GM12878 (cell line): Measurements from ENCODE around the gene NFATC2. TPM values are rescaled to one million over a fixed set of nuclear protein-coding genes. Genes with fewer than 3 reads are reported as not detected.
A peak's percentile ranks its signal among the peaks of the same experiment; 100 is the strongest.

Experiments
- ATAC-seq: fragments of 200-7000 bp; cut with Tn5 transposase; 3 replicates; pipeline ENCODE4 v1.9.1; 2020; ENCODE audit warnings: mild to moderate bottlenecking, moderate library complexity
- BruUV-seq: library from RNA; stranded (reverse); fragments of 400-500 nt; replicated peaks from 2 replicates; lab custom pipeline; 2021; lab: Mats Ljungman, UMichigan
- CTCF ChIA-PET: fragments of 300-600 bp; sonication (Branson Sonifier 250); formaldehyde crosslinking; extraction: SDS; loops from one replicate; lab custom pipeline; 2021; ENCODE audit warnings: inconsistent platforms; lab: Yijun Ruan, JAX
- POLR2A ChIA-PET: fragments of 350-600 bp; formaldehyde crosslinking; extraction: SDS; loops from one replicate; lab custom pipeline; 2021; ENCODE audit warnings: inconsistent platforms; lab: Charles Lee
- RAD21 ChIA-PET: fragments of 300-600 bp; sonication (Branson Sonifier 250); formaldehyde crosslinking; loops from one replicate; lab custom pipeline; 2023; ENCODE audit warnings: antibody characterized with exemption; ENCODE audit not compliant: unreplicated experiment; lab: Charles Lee
- SMC1A ChIA-PET: fragments of 300-600 bp; sonication (Branson Sonifier 250); formaldehyde crosslinking; loops from one replicate; lab custom pipeline; 2023; ENCODE audit not compliant: unreplicated experiment, uncharacterized antibody; lab: Charles Lee
- DNase-seq: peaks from one replicate; pipeline ENCODE4 v3.0.0-alpha.2; 2011; ENCODE audit warnings: low read depth, low spot score
- FAIRE-seq: peaks from 3 replicates; lab custom pipeline; 2011; peaks lifted over from hg19 to GRCh38; lab: Jason Lieb, UNC
- H2AFZ ChIP-seq: 2 replicates; pipeline ENCODE4 v1.6.0; 2011; ENCODE audit warnings: low read depth, low read length, control low read depth; ENCODE audit not compliant: control insufficient read depth
- H3K27ac ChIP-seq: 2 replicates; pipeline ENCODE4 v1.5.1; 2011; ENCODE audit warnings: control low read depth; ENCODE audit not compliant: control insufficient read depth, insufficient read depth
- H3K27me3 ChIP-seq, 2 experiments: replicated peaks in 1 of 2; 2 replicates each; pipeline versions ENCODE4 v1.6.0 to v1.6.1; 2011; ENCODE audit warnings: low read length in 1 of 2; ENCODE audit not compliant: control insufficient read depth in 2 of 2, insufficient read depth in 2 of 2
- H3K36me3 ChIP-seq, 2 experiments: 2 replicates each; pipeline ENCODE4 v1.5.1; 2011; ENCODE audit warnings: low read length in 1 of 2; ENCODE audit not compliant: control insufficient read depth in 2 of 2, insufficient read depth in 2 of 2
- H3K4me1 ChIP-seq: 2 replicates; pipeline ENCODE4 v1.6.1; 2011; ENCODE audit warnings: mild to moderate bottlenecking, low read length, moderate library complexity, mixed read lengths; ENCODE audit not compliant: control insufficient read depth, insufficient read depth
- H3K4me2 ChIP-seq: 2 replicates; pipeline ENCODE4 v1.6.0; 2011; ENCODE audit warnings: control low read depth; ENCODE audit not compliant: control insufficient read depth, insufficient read depth
- H3K4me3 ChIP-seq: fragments of 200-600 bp; sonication (generic); 2 replicates; pipeline ENCODE4 v1.5.1; 2016
- H3K79me2 ChIP-seq: 2 replicates; pipeline ENCODE4 v1.6.0; 2011; ENCODE audit warnings: low read length; ENCODE audit not compliant: control insufficient read depth, insufficient read depth
- H3K9ac ChIP-seq: 2 replicates; pipeline ENCODE4 v1.8.0; 2011; ENCODE audit warnings: low read length, control low read depth, mixed read lengths; ENCODE audit not compliant: control insufficient read depth, insufficient read depth
- H3K9me3 ChIP-seq: replicated peaks from 3 replicates; pipeline ENCODE4 v1.5.1; 2011; ENCODE audit warnings: mild to moderate bottlenecking, low read length; ENCODE audit not compliant: control insufficient read depth, insufficient read depth
- H4K20me1 ChIP-seq: 2 replicates; pipeline ENCODE4 v1.6.0; 2011; ENCODE audit not compliant: control insufficient read depth, insufficient read depth
- BCL11A ChIP-seq: IDR thresholded peaks from 2 replicates; pipeline ENCODE4 v1.6.1; 2011; ENCODE audit warnings: low read depth, low read length
- CBX3 ChIP-seq: fragments of 200-600 bp; sonication (generic); IDR thresholded peaks from 2 replicates; pipeline ENCODE4 v1.6.1; 2016; ENCODE audit warnings: low read depth, borderline replicate concordance
- CEBPB ChIP-seq, 2 experiments: fragments of 150-350 bp in 1 of 2; IDR thresholded peaks; 2 replicates each; pipeline ENCODE4 v1.6.1; 2012 to 2014; ENCODE audit warnings: low read depth in 2 of 2, low read length in 2 of 2, borderline replicate concordance in 1 of 2, inconsistent platforms in 1 of 2
- NKRF ChIP-seq: fragments of 450-650 bp; conservative IDR thresholded peaks from 2 replicates; pipeline ENCODE4 v1.6.1; 2017; ENCODE audit warnings: mild to moderate bottlenecking, moderate library complexity
- RELA ChIP-seq: fragments of 450-650 bp; IDR thresholded peaks from 2 replicates; pipeline ENCODE4 v1.8.0; 2014; ENCODE audit warnings: borderline replicate concordance; ENCODE audit not compliant: partially characterized antibody
- RELB ChIP-seq: fragments of 450-650 bp; IDR thresholded peaks from 2 replicates; pipeline ENCODE4 v1.6.1; 2017; ENCODE audit warnings: low read depth, mild to moderate bottlenecking, moderate library complexity
- SPI1 ChIP-seq: IDR thresholded peaks from 2 replicates; pipeline ENCODE4 v1.6.1; 2011; ENCODE audit warnings: low read depth, mild to moderate bottlenecking, low read length, moderate library complexity, borderline replicate concordance; ENCODE audit not compliant: insufficient read depth
- SUPT20H ChIP-seq: IDR thresholded peaks from 2 replicates; pipeline ENCODE4 v1.6.1; 2011; ENCODE audit warnings: low read depth, mild to moderate bottlenecking, low read length, moderate library complexity, borderline replicate concordance; ENCODE audit not compliant: control insufficient read depth
- ZBTB4 ChIP-seq: fragments of 450-650 bp; formaldehyde crosslinking; IDR thresholded peaks from 2 replicates; pipeline ENCODE4 v1.4.0; 2022; ENCODE audit warnings: mild to moderate bottlenecking, moderate library complexity
- ZNF687 ChIP-seq: fragments of 450-650 bp; IDR thresholded peaks from 2 replicates; pipeline ENCODE4 v1.6.1; 2017; ENCODE audit warnings: mild to moderate bottlenecking, moderate library complexity
- whole genome bisulfite sequencing: methylation state at CpG from one replicate; pipeline ENCODE4 v1.1.6; 2016; ENCODE audit warnings: low lambda C conversion rate; ENCODE audit not compliant: insufficient replicate concordance, insufficient coverage; ENCODE audit errors: missing lambda C conversion rate; 5-methylcytosine and 5-hydroxymethylcytosine counted together
- in situ Hi-C: fragments of 300-500 bp; cut with MboI; formaldehyde crosslinking; loops from 9 replicates; pipeline ENCODE4 v1.14.3; 2018; ENCODE audit warnings: mixed read lengths
- intact Hi-C: fragments of 100-400 bp; cut with micrococcal nuclease; formaldehyde crosslinking; loops from one replicate; pipeline ENCODE4 v1.14.2; 2022; ENCODE audit not compliant: unreplicated experiment
- polyA plus RNA-seq, 11 experiments: library from polyadenylated mRNA; depleted of rRNA in 4 of 11; unstranded in 6 of 11; stranded (reverse) in 5 of 11; fragments of >200 nt; fragmentation: Nextera tagmentation in 4 of 11; fragmentation: Illumina TruSeq in 1 of 11; extraction: Ambion mirVana in 4 of 11; extraction: Trizol in 1 of 11; gene quantifications; 1 replicate in 1 of 11; 2 replicates in 10 of 11; pipeline versions ENCODE4 v1.2.1 to v1.2.3, GENCODE V29; 2011 to 2016; ENCODE audit warnings: inconsistent platforms in 2 of 11, missing spikeins in 2 of 11, low read depth in 1 of 11
- total RNA-seq, 4 experiments: library from RNA; depleted of rRNA in 3 of 4; stranded (reverse); fragments of >200 nt in 3 of 4; fragmentation: Illumina TruSeq in 1 of 4; extraction: Trizol in 1 of 4; gene quantifications; 2 replicates each; pipeline versions ENCODE4 v1.2.1 to v1.2.3, GENCODE V29; 2013 to 2021

Gene NFATC2
- total and polyA plus RNA-seq, 10 of the 15 experiments (the other 5 are each of a cell fraction or from before 2014, with no cell fraction given), result 3.3 to 20.0 (median 7.3) TPM

GRCh38 chr20:51496964-51497363 is 45.6 kb downstream of the NFATC2 start:
- Histone ChIP-seq H3K27me3 (no peaks in the 10 kb centered on the region), H2AFZ (no peak overlapping the region), H3K27ac (peak overlapping the region; percentile 86), H3K4me3 (peak overlapping the region; percentile 50; the same call in 1 of the 2 replicates), H3K4me1 (peaks cover 51% of the 10 kb centered on the region), H3K9me3 (no peaks in the 10 kb centered on the region), H3K36me3 (peaks cover 5 to 11% of the 10 kb centered on the region in 2 experiments; a peak in 2 of 4 replicates), H4K20me1 (no peaks in the 10 kb centered on the region), H3K4me2 (peak overlapping the region; percentile 79), H3K79me2 (peaks cover 12% of the 10 kb centered on the region), H3K9ac (no peak overlapping the region)
- ChIA-PET POLR2A (no interaction called here), RAD21 (interaction anchor here (1.1 kb wide), 1 partner anchor 112 kb away, joined by 4 read pairs; no protein-coding TSS in a partner anchor), CTCF (no interaction called here), SMC1A (interaction anchor here (1.1 to 1.3 kb wide), 2 partner anchors 15 to 36 kb away, joined by 3 to 5 read pairs; no protein-coding TSS in a partner anchor)
- intact Hi-C loops, result no loop called here
- no TSS peak for BruUV-seq
- 88% methylated on average over 7 of the region's 7 CpGs for WGBS
- FAIRE-seq (no peak), ATAC-seq (no peak), DNase-seq (no peak)
- in situ Hi-C loops, result no loop called here
- TF ChIP-seq ZBTB4 (CRISPR knock-in tag) (no peak), SPI1 (no peak), ZNF687 (no peak), RELB (no peak), RELA (no peak), NKRF (no peak), BCL11A (no peak), CBX3 (no peak), SUPT20H (no peak), CEBPB (IDR thresholded peaks at IDR 0.05; ENCODE audit: borderline replicate concordance in 1 of 2, low read depth in 2 of 2, low read length in 2 of 2) (no peak)
